GM21825 (cell line): ENCODE measurements around the gene CPA3.
A peak's percentile ranks its signal among the peaks of the same experiment; 100 is the strongest.

Experiments used
- ATAC-seq: cut with Tn5 transposase; IDR thresholded peaks from one replicate; pipeline ENCODE4 v1.9.1; 2021; ENCODE audit warnings: mild to moderate bottlenecking, moderate library complexity; ENCODE audit not compliant: unreplicated experiment

The CPA3 gene

DNA sequence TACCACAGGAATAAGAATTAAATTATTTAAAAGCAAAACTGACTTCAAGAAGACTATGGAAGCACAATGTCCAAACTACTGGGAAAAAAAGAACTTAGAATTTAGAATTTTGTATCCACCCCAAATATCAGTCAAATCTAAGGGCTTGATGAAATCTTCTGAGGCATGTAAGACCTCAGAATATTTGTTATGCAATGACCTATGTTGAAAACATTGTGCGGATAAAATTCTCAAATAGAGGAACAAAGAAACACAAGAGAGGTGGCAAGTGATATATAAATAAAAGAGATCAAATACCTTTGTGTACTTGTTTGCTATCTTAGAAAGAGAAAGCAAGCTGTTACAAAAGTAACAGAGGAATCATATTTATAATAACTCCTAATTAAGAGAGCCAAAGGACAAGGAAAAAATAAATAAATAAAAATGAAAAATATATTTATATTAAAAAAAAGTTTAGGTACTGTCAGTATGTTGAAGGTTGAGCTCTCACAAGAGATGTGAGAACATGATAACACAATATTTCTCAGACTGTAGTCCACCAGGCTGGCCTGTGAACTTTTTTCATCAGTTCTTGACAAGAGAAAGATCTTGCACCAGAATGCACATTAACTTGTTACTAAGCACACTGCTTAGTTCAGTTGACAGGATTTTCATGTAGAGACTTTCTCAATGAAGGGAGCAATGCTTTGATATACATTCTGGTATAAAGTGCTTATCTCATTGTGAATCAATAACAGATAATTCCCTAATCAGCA, 50.0 kb downstream of the CPA3 start:
- no peak for ATAC-seq

DNA sequence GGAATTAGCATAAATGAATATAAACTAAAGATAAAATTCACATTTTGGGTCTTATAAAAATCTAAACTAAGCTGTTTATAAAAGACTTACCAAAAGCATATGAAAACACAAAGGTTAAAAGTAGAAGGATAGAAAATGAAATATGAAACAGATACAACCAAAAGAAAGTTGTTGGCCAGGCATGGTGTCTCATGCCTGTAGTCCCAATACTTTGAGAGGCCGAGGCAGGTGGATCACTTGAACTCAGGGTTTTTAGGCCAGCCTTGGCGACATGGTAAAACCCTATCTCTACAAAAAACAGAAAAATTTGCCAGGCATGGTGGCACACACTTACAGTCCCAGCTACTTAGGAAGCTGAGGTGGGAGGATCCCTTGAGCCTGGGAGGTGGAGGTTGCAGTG, 51.0 kb downstream of the CPA3 start:
- ATAC-seq: no peak

- no peak for ATAC-seq
These were observed 57.4 kb downstream of the CPA3 start for GRCh38 chr3:148922467-148922866.

DNA sequence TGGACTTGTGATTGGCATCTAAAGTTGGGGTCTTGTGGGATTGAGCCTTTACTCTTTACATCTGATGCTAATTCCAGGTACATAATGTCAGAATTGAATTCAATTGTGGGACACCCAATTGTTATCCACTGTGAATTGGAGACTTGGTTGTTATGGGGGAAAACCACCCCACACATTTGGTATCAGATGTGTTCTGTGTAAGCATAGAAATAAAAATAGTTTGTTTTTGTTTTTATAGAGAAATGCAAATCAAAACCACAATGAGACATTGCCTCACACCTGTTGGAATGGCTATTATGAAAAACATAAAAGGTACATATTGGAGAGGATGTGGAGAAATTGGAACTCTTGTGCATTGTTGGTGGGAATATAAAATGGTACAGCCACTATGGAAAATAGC, 58.5 kb downstream of the CPA3 start:
- no peak for ATAC-seq

DNA sequence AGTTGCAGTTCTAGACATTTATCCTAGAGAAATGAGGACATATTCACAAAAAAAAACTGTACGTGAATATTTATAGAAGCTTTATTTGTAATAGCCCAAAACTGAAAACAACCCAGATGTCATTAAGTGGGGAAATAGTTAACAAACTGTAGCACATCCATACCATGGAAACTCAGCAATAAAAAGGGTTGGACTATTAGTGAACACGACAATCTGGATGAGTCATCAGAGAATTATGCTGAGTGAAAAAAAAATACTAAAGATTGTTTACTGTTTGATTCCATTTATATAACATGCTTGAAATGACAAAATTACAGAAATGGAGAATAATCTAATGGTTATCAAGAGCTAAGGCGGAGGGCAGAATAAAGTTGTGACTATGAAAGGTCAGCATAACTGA, 59.5 kb downstream of the CPA3 start:
- no peak for ATAC-seq

GRCh38 chr3:148925845-148926244, 60.7 kb downstream of the CPA3 start:
- ATAC-seq: no peak

DNA sequence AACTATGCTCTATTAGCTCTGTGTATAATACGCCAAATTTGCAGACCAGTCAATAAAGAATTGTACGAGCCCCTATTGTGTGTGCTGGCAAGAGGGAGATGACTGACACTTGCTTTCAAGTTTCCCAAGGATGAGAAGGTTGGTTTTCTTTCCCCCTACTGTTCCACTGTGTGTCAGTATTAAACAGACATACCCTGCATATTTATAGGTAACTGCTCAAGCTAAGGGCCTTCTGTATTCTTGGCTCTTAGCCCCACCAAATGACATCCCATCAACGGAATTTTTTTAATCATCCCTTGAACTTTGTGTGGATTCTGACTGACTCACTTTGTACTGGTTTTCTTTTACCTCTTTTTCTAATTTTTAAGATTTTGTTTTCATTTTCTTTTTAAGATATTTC, 65.7 kb downstream of the CPA3 start:
- no peak for ATAC-seq

GRCh38 chr3:148931574-148931973, 66.5 kb downstream of the CPA3 start:
- no peak for ATAC-seq

DNA sequence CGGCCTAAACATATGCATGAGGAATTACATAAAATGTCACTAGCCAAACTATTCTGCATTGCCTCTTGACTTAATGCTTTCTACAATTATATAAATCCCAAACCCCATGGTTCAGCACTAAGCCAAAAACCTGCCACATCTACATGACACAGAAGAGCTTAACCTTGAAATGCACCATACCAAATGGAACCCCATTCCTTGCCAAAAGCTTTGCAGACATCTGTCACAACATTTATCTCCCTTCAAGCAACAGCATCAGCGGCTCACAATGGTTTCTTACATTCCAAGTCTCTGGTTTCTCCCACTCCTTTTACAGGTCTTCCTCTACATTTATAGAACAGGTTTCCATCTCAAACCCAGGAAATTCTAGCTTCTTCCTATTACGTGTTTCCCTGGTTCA, 67.9 kb downstream of the CPA3 start:
- no peak for ATAC-seq

- no peak for ATAC-seq
These were observed 72.6 kb downstream of the CPA3 start for GRCh38 chr3:148937467-148938255.

GRCh38 chr3:148938306-148938705, 73.2 kb downstream of the CPA3 start:
- ATAC-seq: no peak

DNA sequence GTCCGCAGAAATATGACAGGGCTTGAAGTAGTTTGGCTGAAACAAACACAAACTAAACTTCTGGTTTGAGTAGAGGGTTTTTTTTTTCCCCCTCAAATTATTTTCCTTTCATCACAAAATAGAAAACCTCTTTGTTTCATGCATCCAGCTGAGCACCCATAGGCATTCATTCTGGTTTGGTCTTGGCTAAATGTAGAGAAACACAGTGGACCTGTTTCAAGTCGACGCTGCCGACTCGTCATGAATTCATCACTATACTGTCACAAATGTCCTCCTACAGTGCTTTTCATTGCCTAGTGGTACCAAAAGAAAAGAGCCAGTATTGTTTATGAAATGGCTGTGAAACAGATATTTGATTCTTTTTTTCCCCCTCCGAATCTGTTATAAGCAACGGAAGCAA, 73.8 kb downstream of the CPA3 start:
- no peak for ATAC-seq

DNA sequence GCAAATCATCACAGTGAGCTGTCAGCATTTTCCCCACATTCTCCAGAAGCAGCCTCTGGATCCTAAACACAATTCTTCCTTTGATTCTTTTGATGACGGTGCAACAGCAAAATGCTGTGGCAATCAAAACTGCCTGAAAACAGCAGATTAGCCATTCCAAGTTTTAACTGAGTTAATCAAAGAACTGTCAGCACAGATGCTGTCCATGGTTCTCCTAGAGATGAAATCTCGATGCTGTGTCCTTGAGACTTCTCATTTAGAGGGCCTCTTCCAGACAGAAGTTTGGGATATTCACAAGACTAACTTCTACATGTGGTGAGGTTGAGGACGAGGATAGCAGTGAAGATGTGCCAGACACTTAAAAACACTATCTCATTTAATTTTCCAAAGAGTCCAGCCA, 75.9 kb downstream of the CPA3 start:
- no peak for ATAC-seq

DNA sequence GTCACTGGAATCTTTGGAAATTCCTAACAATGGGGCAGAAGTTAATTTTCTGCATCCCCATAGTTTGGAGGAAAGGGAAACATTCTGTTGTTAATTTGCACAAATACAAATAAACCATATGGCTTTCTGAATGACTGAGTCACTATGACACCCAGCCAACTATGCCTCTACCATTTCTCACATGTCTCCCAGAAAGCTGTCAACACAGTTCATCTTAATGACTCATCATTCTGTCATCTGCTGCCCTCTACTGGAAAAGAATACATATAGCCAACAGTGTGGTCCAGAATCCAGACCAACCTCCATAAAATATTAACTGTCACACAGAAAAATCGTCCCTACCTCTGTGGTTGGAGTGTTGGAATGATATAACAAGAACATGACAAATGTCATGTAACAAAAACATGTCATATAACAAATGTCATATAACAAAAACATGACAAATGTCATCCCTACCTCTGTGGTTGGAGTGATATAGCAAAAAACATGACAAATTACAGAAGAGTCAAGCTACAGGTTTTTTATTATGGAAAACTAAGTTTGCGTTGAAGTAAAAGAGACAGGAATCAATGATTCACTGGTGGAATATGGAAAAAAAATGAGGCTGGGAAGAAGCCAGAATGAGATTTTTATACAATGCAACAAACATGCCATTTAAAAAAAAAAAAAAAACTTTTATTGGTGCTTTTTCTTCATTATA, 78.6 kb downstream of the CPA3 start:
- ATAC-seq: peak; percentile 93

- ATAC-seq: no peak
These were observed 80.0 kb downstream of the CPA3 start for GRCh38 chr3:148945116-148945515.
